Nephron progenitor cell (in vitro differentiated cells): ENCODE measurements around the gene UBE3B.

Experiments used
- DNase-seq: peaks from one replicate; pipeline ENCODE4 v3.0.0; 2021
- H3K27ac Mint-ChIP-seq: 2 replicates; pipeline ENCODE4 v1.8.0; 2021; ENCODE audit warnings: mild to moderate bottlenecking, moderate library complexity, mixed read lengths
- H3K27me3 Mint-ChIP-seq: 2 replicates; pipeline ENCODE4 v1.8.0; 2021; ENCODE audit warnings: mild to moderate bottlenecking, low read depth, mixed read lengths; ENCODE audit not compliant: poor library complexity
- H3K36me3 Mint-ChIP-seq: 2 replicates; pipeline ENCODE4 v1.8.0; 2021; ENCODE audit warnings: low read depth, mixed read lengths
- H3K4me1 Mint-ChIP-seq: 2 replicates; pipeline ENCODE4 v1.8.0; 2021; ENCODE audit warnings: mixed read lengths
- H3K4me3 Mint-ChIP-seq: 2 replicates; pipeline ENCODE4 v1.8.0; 2021; ENCODE audit warnings: mild to moderate bottlenecking, moderate library complexity, mixed read lengths
- H3K9me3 Mint-ChIP-seq: 2 replicates; pipeline ENCODE4 v1.8.0; 2021; ENCODE audit warnings: mild to moderate bottlenecking, moderate library complexity, mixed read lengths
- CTCF ChIP-seq: fragments of 200-600 bp; sonication (generic); IDR thresholded peaks from 2 replicates; pipeline ENCODE4 v1.5.0; 2021; ENCODE audit warnings: antibody characterized with exemption

The UBE3B gene

GRCh38 chr12:109534456-109534855 is 57.0 kb downstream of the UBE3B start:
- no peak for TF ChIP-seq CTCF
- H3K36me3 Mint-ChIP-seq, result peaks cover 14% of the 10 kb centered on the region
- H3K4me1 Mint-ChIP-seq, result peaks cover 16% of the 10 kb centered on the region
- H3K9me3 Mint-ChIP-seq, result no peaks in the 10 kb centered on the region
- no peaks in the 10 kb centered on the region for H3K27me3 Mint-ChIP-seq
- H3K27ac Mint-ChIP-seq, result no peak overlapping the region
- H3K4me3 Mint-ChIP-seq, result no peak overlapping the region
- DNase-seq, result no peak

GRCh38 chr12:109535231-109535862 is 57.9 kb downstream of the UBE3B start:
- no peak for TF ChIP-seq CTCF
- H3K27ac Mint-ChIP-seq, result no peak overlapping the region
- H3K27me3 Mint-ChIP-seq, result peaks cover 2% of the 10 kb centered on the region
- no peaks in the 10 kb centered on the region for H3K9me3 Mint-ChIP-seq
- peaks cover 7% of the 10 kb centered on the region for H3K4me1 Mint-ChIP-seq
- no peak overlapping the region for H3K4me3 Mint-ChIP-seq
- no peak for DNase-seq
- H3K36me3 Mint-ChIP-seq, result peaks cover 9% of the 10 kb centered on the region

GRCh38 chr12:109535863-109536250 is 58.4 kb downstream of the UBE3B start:
- Mint-ChIP-seq H3K9me3 (no peaks in the 10 kb centered on the region), H3K4me1 (peaks cover 3% of the 10 kb centered on the region), H3K4me3 (no peak overlapping the region), H3K27ac (no peak overlapping the region), H3K27me3 (peaks cover 6% of the 10 kb centered on the region), H3K36me3 (peaks cover 9% of the 10 kb centered on the region)
- DNase-seq, result no peak
- no peak for TF ChIP-seq CTCF

- Mint-ChIP-seq H3K27ac (no peak overlapping the region), H3K4me3 (no peak overlapping the region), H3K9me3 (no peaks in the 10 kb centered on the region), H3K27me3 (peaks cover 6% of the 10 kb centered on the region), H3K36me3 (peaks cover 9% of the 10 kb centered on the region), H3K4me1 (no peaks in the 10 kb centered on the region)
- no peak for DNase-seq
- TF ChIP-seq CTCF, result no peak
These were observed 59.7 kb downstream of the UBE3B start for GRCh38 chr12:109537136-109537535.

- Mint-ChIP-seq H3K4me1 (no peaks in the 10 kb centered on the region), H3K36me3 (peaks cover 6% of the 10 kb centered on the region), H3K27me3 (peaks cover 6% of the 10 kb centered on the region), H3K9me3 (no peaks in the 10 kb centered on the region), H3K27ac (no peak overlapping the region), H3K4me3 (no peak overlapping the region)
- DNase-seq, result no peak
- no peak for TF ChIP-seq CTCF
These were observed 60.9 kb downstream of the UBE3B start for GRCh38 chr12:109538191-109538863.

- Mint-ChIP-seq H3K27me3 (peaks cover 9% of the 10 kb centered on the region), H3K9me3 (no peaks in the 10 kb centered on the region), H3K27ac (no peak overlapping the region), H3K36me3 (peaks cover 6% of the 10 kb centered on the region), H3K4me3 (no peak overlapping the region), H3K4me1 (no peaks in the 10 kb centered on the region)
- no peak for TF ChIP-seq CTCF
- no peak for DNase-seq
These were observed 62.1 kb downstream of the UBE3B start for GRCh38 chr12:109539508-109539907.
